IPS-NIHi7 (cell line): ENCODE results near the gene FBXL13.
"Not testable (repeated sequence)": the region's sequence is repeated elsewhere in the genome, so short reads cannot be mapped to it uniquely, and the experiment has no call there.

Source experiments
- DNase-seq: peaks from one replicate; pipeline ENCODE4 v3.0.0; 2012; ENCODE audit warnings: mixed read lengths; ENCODE audit errors: extremely low spot score

The FBXL13 gene

DNA sequence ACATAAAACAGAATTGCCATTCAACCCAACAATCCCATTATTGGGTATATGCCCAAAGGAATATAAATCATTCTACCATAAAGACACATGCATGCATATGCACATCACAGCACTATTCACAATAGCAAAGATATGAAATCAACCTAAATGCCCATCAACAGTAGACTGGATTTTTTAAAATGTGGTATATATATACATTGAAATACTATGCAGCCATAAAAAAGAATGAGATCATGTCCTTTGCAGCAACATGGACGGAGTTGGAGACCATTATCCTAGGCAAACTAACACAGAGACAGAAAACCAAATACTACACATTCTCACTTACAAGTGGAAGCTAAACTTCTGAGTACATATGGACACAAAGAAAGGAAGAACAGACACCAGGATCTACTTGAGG is 51.0 kb downstream of the FBXL13 start:
- DNase-seq = not testable (repeated sequence)

DNA sequence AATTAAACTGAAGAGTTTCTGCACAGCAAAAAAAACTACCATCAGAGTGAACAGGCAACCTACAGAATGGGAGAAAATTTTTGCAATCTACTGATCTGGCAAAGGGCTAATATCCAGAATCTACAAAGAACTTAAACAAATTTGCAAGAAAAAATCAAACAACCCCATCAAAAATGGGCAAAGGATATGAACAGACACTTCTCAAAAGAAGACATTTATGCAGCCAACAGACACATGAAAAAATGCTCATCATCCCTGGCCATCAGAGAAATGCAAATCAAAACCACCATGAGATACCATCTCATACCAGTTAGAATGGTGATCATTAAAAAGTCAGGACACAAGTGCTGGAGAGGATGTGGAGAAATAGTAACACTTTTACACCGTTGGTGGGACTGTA is 53.1 kb downstream of the FBXL13 start:
- not testable (repeated sequence) for DNase-seq

- not testable (repeated sequence) for DNase-seq
Measured at GRCh38 chr7:103020876-103021275, 53.7 kb downstream of the FBXL13 start.

GRCh38 chr7:103018295-103018694 is 56.3 kb downstream of the FBXL13 start:
- not testable (repeated sequence) for DNase-seq

DNA sequence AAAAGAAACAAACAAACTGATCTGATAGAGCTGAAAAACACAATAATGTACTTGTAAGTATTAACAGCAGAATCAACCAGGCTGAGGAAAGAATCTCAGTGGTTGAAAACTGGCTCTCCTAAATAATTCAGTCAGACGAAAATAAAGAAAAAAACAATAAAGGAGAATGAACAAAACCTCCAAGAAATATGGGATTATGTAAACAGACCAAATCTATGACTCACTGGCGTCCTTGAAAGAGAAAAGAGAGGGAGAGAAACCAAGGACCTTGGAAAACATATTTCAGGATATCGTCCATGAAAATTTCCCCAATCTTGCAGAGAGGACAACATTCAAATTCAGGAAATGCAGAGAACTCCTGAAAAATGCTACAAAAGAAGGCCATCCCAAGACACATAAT is 62.9 kb downstream of the FBXL13 start:
- no peak for DNase-seq

GRCh38 chr7:103010211-103010610 is 64.4 kb downstream of the FBXL13 start:
- no peak for DNase-seq

DNA sequence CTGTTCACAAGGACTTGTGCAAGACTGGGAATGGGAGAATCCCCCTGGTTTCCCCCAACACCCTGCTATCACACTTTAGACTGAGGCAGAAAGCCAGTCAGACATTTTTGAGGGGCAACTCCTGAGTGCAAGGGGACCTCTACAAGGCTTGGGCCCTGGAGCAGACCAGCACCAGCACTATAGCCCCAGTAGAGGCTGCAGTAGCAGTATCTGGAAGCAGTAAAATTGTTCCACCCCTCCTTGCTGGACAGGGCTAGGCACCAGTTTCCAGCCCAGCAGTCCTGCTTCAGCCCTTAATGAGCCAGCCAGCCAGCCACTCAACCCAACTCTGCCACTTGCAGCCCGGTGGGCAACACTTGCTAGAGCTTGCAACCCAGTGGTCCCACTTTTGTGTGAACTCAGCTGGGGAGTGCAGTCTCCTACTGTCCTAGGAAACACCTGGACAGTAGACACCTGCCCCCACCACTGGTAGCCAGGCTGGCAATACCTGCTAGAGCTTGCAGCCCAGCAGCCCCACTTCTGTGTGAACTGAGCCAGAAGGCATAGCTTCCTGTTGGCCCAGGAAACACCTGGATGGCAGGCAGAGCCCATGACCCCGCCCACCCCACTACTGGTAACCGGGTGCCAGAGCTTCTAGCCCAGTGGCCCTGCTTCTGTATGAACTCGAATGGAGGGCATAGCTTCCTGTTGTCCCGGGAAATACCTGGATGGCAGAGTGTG is 65.0 kb downstream of the FBXL13 start:
- no peak for DNase-seq

DNA sequence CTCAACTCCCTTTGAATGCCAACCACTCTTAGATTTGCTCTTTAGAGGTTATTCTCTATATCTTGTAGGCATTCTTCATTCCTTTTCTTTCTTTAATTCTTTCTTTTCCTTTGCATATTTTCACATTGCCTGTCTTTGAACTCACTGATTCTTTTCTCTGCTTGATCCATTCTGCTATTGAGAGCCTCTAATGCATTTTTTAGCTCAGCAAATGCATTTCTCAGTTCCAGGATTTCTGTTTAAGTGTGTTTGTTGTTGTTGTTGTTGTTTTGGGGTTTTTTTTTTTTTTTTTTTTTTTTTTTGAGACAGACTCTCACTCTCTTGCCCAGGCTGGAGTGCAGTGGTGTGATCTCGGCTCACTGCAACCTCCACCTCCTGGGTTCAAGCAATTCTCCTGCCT is 71.6 kb downstream of the FBXL13 start:
- DNase-seq = no peak

DNA sequence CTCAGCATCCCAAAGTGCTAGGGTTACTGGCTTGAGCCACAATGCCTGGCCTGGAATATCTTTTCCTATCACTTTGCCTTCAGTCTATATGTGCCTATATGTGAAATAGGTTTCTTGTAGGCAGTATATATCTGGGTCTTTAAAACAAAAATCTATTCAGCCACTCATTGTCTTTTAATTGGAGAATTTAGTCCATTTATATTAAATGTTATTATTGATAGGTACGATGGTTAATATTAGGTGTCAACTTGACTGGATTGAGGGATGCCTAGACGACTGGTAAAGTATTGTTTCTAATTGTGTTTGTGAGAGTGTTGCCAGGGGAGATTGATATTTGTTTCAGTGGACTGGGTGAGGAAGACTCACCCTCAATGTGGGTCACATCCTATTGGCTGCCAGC is 73.4 kb downstream of the FBXL13 start:
- DNase-seq = no peak

GRCh38 chr7:102996957-102997356 is 77.6 kb downstream of the FBXL13 start:
- no peak for DNase-seq

DNA sequence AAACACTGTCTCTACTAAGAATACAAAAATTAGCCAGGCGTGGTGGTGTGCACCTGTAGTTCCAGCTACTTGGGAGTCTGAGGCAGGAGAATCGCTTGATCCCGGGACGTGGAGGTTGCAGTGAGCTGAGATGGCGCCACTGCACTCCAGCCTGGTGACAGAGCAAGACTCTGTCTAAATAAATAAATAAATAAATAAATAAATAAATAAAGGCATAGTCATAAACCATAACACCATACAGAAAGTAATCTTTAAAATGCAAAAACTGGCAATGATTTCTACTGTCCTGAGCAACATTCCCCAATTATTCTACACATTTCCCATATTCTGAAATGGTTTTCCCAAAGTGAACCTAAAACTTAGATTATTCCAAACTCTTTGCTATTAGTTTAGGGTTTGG is 79.0 kb downstream of the FBXL13 start:
- DNase-seq = not testable (repeated sequence)

DNA sequence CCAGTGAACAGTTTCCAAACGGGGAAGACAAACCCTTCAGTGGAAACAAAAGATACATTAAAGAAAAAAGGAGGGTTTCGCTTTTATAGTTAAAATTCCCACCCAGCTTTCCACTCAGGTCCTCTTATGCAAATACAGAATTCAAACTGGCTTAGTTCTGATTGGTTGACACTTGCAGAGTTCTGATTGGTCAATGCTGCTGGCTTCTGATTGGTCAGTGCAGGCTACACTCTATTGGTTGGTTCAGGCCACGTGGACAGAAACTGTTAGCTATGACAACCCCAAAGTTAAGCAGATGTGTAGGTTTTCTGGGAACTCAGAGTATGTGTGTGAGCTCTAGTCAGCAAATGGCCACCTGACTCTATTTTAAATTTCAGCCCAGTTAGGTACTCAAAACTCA is 80.0 kb downstream of the FBXL13 start:
- no peak for DNase-seq

- DNase-seq = no peak
Measured at GRCh38 chr7:102993718-102994029, 80.9 kb downstream of the FBXL13 start.

DNA sequence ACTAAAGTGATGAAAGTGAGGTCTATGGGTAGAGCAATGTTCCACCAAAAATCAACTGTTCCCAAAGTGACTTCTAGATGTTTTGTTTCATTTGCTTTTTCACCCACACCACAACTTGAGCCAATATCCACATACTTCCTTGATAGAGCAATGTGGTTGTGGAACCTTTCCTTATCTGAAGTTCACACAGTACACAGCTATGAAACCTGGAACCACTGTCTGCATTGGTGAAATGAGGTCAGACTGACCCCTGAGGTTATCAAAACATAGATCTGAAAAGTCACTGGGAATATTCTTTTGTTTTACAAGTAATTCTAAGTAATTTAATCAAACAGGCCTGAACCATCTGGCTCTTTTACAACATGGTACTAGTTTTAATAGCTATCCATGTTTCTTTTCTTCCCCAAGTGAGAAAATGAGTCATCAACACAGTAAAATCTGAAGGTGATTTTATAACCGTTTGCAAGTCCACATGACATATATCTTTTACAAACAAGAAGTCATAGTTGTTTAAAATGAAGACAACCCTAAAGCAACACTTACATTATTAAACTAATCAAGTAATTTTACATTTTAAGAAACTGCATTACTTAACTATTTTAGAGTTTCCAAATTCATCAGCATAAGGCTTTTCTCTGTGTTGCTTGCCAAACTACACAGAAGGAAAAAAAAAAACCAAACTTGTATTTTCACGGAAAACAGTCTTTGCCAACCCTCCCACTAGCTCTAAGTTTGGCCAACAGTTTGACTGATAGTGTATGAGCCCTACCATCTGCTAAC is 81.5 kb downstream of the FBXL13 start:
- DNase-seq = no peak

GRCh38 chr7:102992509-102992937 is 82.1 kb downstream of the FBXL13 start:
- no peak for DNase-seq

DNA sequence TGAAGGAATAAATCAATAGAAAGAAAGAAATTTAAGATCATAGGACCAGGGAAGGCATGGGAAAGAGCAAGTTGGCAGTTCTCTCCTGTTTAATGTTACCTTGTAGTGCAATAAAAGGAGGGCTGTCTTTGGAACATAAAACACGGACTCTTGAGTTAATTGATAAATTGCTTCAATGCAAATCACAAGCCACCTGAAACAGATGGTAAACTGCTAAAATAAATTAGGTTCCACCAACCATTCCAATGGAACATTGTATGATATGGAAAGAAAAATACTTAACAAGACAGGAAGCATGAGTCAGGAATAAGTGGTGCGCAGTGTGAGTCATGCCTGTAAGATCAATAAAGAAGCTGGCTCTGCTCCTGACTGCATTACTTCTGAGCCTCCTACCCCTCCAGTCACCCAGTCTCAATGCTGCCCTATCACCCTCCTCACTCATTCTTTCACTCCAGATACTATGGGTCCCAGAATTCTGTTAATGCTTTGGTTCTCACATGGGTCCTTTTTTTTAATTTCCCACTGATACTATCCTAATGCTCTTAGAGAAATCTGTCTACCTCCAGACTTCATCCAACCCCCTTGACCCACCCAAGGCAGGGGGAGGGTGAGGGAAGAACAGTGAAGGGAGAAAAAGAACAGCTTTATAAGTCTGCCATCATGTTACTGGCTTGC is 82.9 kb downstream of the FBXL13 start:
- DNase-seq = peak; percentile 34

DNA sequence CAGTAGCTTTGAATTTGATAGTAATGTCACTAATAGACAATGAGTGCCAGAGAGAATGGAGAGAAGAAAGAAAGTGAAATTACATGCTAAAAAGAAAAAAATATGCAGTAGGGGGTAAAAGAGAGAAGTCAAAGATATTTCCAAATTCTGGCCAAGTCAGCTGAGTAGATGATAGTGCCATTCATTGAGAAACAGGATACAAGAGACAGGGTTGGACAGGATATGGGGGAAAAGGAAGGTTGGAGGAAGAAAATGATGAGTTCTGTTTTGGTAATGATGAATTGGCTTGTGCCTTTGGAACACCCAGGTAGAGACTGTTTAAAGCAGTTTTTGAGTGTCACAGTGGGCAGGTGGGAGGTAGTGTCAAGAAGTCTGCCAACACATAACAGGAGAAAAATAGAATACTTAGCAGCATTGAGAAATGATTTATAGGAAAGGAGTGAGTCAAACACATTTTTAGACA is 83.5 kb downstream of the FBXL13 start:
- no peak for DNase-seq

DNA sequence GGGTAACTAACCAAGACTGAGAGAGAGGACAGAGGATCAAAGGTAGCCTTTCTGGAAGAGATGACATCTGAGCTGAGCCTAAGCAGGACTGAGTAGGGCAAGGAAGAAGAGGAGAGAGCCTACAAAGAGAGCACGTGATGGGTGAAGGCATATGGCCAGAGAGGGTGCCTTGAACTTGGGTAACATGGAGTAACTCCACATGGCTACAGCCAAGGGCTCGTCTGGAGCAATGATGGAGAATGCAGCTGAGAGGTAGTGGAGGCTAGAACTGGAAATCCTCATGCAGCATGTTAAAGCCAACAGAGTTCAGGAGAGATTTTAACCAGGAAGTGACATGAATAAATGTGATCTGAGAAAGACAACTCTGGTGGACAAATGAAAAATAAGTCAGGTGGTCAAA is 84.0 kb downstream of the FBXL13 start:
- DNase-seq = no peak

DNA sequence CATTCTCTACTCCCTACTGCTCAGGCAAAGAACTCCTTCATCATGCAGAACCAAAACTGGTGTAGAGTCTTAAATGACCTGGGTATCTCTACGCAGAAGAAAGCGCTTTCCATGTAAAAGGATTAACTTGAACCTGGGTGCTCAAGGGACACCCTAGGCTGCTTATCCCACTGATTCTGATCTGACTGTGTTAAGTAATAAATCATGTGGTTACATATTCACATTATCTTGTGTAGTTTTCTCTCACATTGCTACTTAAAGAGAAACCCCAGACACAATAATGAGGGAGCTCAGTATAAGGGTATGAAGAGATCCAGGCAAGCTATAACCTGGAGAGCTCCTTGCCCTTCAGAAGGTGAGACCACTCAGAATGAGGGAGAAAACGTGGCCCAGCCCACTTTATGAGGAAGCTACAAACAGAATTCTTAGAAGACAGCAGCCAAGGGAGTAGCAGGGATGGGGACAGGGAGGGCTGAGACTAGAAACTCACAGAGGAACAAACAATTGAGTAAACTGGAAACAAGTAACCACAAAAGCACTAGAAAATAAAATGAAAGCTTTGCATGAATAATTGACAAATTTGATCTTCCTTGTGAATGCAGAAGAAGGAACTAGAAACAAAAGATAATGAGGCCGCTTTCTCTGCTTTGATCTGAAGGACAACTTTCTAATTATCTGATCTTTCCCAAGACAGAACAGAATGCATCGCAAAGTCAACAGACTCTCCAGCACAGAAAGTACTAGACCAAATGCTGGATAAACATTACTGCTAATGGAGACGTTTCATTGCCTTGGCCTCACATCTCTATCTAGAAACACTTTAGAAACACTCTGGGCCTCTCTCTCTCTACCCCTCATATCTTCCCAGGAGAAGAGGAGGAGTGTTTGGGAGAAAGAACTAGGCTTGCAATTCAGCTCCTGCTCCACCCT is 85.7 kb downstream of the FBXL13 start:
- no peak for DNase-seq

DNA sequence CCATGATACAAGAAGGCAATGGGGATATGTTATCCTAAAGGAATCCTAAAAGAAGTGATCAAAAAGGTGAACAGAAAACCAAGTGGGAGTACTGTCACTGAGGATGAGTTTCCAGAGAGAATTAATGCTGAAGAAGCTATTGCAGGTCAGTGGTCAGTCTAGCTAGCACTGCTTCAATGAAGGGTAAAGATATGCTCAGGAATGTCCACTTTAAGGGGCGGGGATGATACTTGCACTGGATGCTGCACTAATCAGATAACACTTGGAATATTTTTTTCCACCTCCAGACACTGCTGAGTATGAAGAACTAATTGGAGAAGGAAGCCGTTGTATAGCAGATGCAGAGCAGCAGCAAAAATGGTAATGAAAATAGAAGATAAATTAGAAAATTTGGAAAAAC is 86.5 kb downstream of the FBXL13 start:
- DNase-seq = no peak

- no peak for DNase-seq
Measured at GRCh38 chr7:102985176-102985783, 89.3 kb downstream of the FBXL13 start.
